Measurements from ENCODE around the gene RSBN1L. TPM values are rescaled to one million over a fixed set of nuclear protein-coding genes. Genes with fewer than 3 reads are reported as not detected.

Gene RSBN1L
- polyA plus RNA-seq, 1 experiment, result 2.8 TPM

- DNase-seq (ENCODE audit: low read depth), result no peak
- no peak overlapping the region for H3K4me3 ChIP-seq (ENCODE audit: low read depth, low read length)
- CTCF ChIA-PET, result interaction anchor here (0.9 to 2.1 kb wide), 2 partner anchors 9 to 89 kb away, joined by 3 to 7 read pairs; no protein-coding TSS in a partner anchor
- POLR2A ChIA-PET, result no interaction called here
- TF ChIP-seq CTCF (IDR thresholded peaks at IDR 0.05; ENCODE audit: insufficient read depth, low read depth, low read length), result no peak
- H3K27me3 ChIP-seq (ENCODE audit: control insufficient read depth, insufficient read depth, low read length), result no peaks in the 10 kb centered on the region
- H3K36me3 ChIP-seq (ENCODE audit: control insufficient read depth, insufficient read depth, low read length), result no peaks in the 10 kb centered on the region; the same call in 1 of the 2 replicates
Observed at GRCh38 chr7:77740257-77740656, 44.0 kb downstream of the RSBN1L start.

DNA sequence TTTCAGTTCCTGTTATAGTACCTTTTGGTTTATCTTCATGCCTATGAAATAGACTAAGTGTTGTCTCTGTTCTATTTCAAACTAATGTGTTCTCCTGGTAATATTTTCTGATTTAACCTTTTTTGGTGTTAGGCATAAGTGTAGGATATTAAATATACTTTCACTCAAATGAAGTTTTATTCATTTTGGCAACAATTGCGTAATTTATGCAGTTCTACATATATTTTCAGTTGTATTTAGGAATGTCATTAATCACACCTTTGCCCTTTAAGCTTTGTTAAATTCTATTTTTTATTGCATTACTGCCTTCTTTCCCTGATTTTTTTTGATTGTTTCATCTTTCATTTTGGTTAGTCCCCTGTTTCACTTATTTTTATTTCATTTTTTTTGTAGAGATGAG lies 47.3 kb downstream of the RSBN1L start:
- TF ChIP-seq CTCF (IDR thresholded peaks at IDR 0.05; ENCODE audit: insufficient read depth, low read depth, low read length), result no peak
- ChIA-PET CTCF (no interaction called here), POLR2A (no interaction called here)
- Histone ChIP-seq H3K27me3 (ENCODE audit: control insufficient read depth, insufficient read depth, low read length) (no peaks in the 10 kb centered on the region), H3K36me3 (ENCODE audit: control insufficient read depth, insufficient read depth, low read length) (no peaks in the 10 kb centered on the region; the same call in none of the 2 replicates), H3K4me3 (ENCODE audit: low read depth, low read length) (no peak overlapping the region)
- no peak for DNase-seq (ENCODE audit: low read depth)

GRCh38 chr7:77745746-77746145 lies 49.5 kb downstream of the RSBN1L start:
- H3K4me3 ChIP-seq (ENCODE audit: low read depth, low read length), result no peak overlapping the region
- H3K36me3 ChIP-seq (ENCODE audit: control insufficient read depth, insufficient read depth, low read length), result no peaks in the 10 kb centered on the region; the same call in none of the 2 replicates
- no peak for DNase-seq (ENCODE audit: low read depth)
- no peaks in the 10 kb centered on the region for H3K27me3 ChIP-seq (ENCODE audit: control insufficient read depth, insufficient read depth, low read length)
- ChIA-PET CTCF (interaction anchor here (0.6 to 1.6 kb wide), 2 partner anchors 88 to 1419 kb away, joined by 3 read pairs; no protein-coding TSS in a partner anchor), POLR2A (no interaction called here)
- no peak for TF ChIP-seq CTCF (IDR thresholded peaks at IDR 0.05; ENCODE audit: insufficient read depth, low read depth, low read length)

- ChIA-PET POLR2A (no interaction called here), CTCF (interaction anchor here (0.6 to 2.0 kb wide), 4 partner anchors 11 to 100 kb away, joined by 3 to 6 read pairs (median 4); no protein-coding TSS in a partner anchor)
- no peak for TF ChIP-seq CTCF (IDR thresholded peaks at IDR 0.05; ENCODE audit: insufficient read depth, low read depth, low read length)
- Histone ChIP-seq H3K27me3 (ENCODE audit: control insufficient read depth, insufficient read depth, low read length) (no peaks in the 10 kb centered on the region), H3K4me3 (ENCODE audit: low read depth, low read length) (no peak overlapping the region), H3K36me3 (ENCODE audit: control insufficient read depth, insufficient read depth, low read length) (no peaks in the 10 kb centered on the region; the same call in none of the 2 replicates)
- DNase-seq (ENCODE audit: low read depth), result no peak
Observed at GRCh38 chr7:77746164-77746823, 50.0 kb downstream of the RSBN1L start.

DNA sequence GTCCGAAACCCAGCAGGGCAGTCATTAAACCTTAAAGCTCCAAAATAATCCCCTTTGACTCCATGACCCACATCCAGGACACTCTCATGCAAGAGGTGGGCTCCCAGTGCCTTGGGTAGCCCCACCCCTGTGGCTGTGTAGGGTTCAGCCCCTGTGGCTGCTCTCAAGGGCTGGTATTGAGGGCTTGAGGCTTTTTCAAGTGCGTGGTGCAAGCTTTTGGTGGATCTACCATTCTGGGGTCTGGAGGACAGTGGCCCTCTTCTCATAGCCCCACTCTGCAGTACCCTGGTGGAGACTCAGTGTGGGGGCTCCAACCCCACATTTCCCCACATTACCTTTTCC lies 50.5 kb downstream of the RSBN1L start:
- H3K27me3 ChIP-seq (ENCODE audit: control insufficient read depth, insufficient read depth, low read length), result no peaks in the 10 kb centered on the region
- ChIA-PET POLR2A (no interaction called here), CTCF (interaction anchor here (0.6 to 2.0 kb wide), 5 partner anchors 11 to 101 kb away, joined by 3 to 6 read pairs (median 4); no protein-coding TSS in a partner anchor)
- no peaks in the 10 kb centered on the region; the same call in none of the 2 replicates for H3K36me3 ChIP-seq (ENCODE audit: control insufficient read depth, insufficient read depth, low read length)
- DNase-seq (ENCODE audit: low read depth), result no peak
- H3K4me3 ChIP-seq (ENCODE audit: low read depth, low read length), result no peak overlapping the region
- no peak for TF ChIP-seq CTCF (IDR thresholded peaks at IDR 0.05; ENCODE audit: insufficient read depth, low read depth, low read length)
